ENCODE data around the gene PKP1. TPM values are rescaled to one million over a fixed set of nuclear protein-coding genes. Genes with fewer than 3 reads are reported as not detected.

PKP1 gene
- total and polyA plus RNA-seq, 10 of the 15 experiments (the other 5 are each of a cell fraction or from before 2014, with no cell fraction given): 0.03 TPM; not detected in 9

GRCh38 chr1:201241736-201242135 lies 41.6 kb upstream of the PKP1 start:
- ATAC-seq: no peak
- ChIA-PET SMC1A (ENCODE audit: uncharacterized antibody, unreplicated experiment) (interaction anchor here (0.9 kb wide), 1 partner anchor 10 kb away, joined by 3 read pairs; no protein-coding TSS in a partner anchor), POLR2A (no interaction called here), RAD21 (ENCODE audit: unreplicated experiment) (no interaction called here), CTCF (no interaction called here)
- Histone ChIP-seq H3K9me3 (replicated peaks; ENCODE audit: control insufficient read depth, insufficient read depth, low read length) (no peaks in the 10 kb centered on the region), H3K9ac (ENCODE audit: control insufficient read depth, insufficient read depth, low read length) (no peak overlapping the region), H3K4me2 (ENCODE audit: control insufficient read depth, insufficient read depth) (no peak overlapping the region), H3K27ac (ENCODE audit: control insufficient read depth, insufficient read depth) (no peak overlapping the region), H3K36me3 (ENCODE audit: control insufficient read depth in 2 of 2, insufficient read depth in 2 of 2, low read length in 1 of 2) (no peaks in the 10 kb centered on the region), H4K20me1 (ENCODE audit: control insufficient read depth, insufficient read depth) (no peaks in the 10 kb centered on the region), H2AFZ (ENCODE audit: control insufficient read depth, low read depth, low read length) (no peak overlapping the region), H3K27me3 (replicated peaks in 1 of 2; ENCODE audit: control insufficient read depth in 2 of 2, insufficient read depth in 2 of 2, low read length in 1 of 2) (peaks cover 0 to 5% of the 10 kb centered on the region in 2 experiments; a peak in 1 of 4 replicates), H3K79me2 (ENCODE audit: control insufficient read depth, insufficient read depth, low read length) (no peaks in the 10 kb centered on the region), H3K4me3 (no peak overlapping the region), H3K4me1 (ENCODE audit: control insufficient read depth, insufficient read depth, low read length) (no peaks in the 10 kb centered on the region)
- DNase-seq (ENCODE audit: low read depth, low spot score): no peak
- in situ Hi-C loops (cut with MboI): no loop called here
- no TSS peak for BruUV-seq (replicated peaks)
- no peak for FAIRE-seq
- intact Hi-C loops (cut with micrococcal nuclease; ENCODE audit: unreplicated experiment): no loop called here
- WGBS (ENCODE audit: insufficient coverage, insufficient replicate concordance, low lambda C conversion rate, missing lambda C conversion rate): 53% methylated on average over 2 of the region's 2 CpGs
- TF ChIP-seq SP1 (IDR thresholded peaks at IDR 0.05; ENCODE audit: low read depth, low read length) (no peak), ZNF384 (IDR thresholded peaks at IDR 0.05; ENCODE audit: borderline replicate concordance, low read depth, low read length) (no peak), ESRRA (IDR thresholded peaks at IDR 0.05; ENCODE audit: low read length) (no peak), E2F4 (IDR thresholded peaks at IDR 0.05; ENCODE audit: low read depth, low read length) (no peak), ATF7 (IDR thresholded peaks at IDR 0.05; ENCODE audit: low read depth) (no peak), TCF12 (IDR thresholded peaks at IDR 0.05; ENCODE audit: low read depth, low read length) (no peak), RAD51 (IDR thresholded peaks at IDR 0.05) (no peak), CEBPB (IDR thresholded peaks at IDR 0.05; ENCODE audit: borderline replicate concordance in 1 of 2, low read depth in 2 of 2, low read length in 2 of 2) (no peak), BHLHE40 (IDR thresholded peaks at IDR 0.05; ENCODE audit: borderline replicate concordance in 1 of 2, low read depth in 2 of 2, low read length in 1 of 2) (no peak), SUPT20H (IDR thresholded peaks at IDR 0.05; ENCODE audit: borderline replicate concordance, control insufficient read depth, low read depth, low read length) (no peak), NFYB (IDR thresholded peaks at IDR 0.05; ENCODE audit: insufficient read depth, low read depth, low read length) (no peak), MXI1 (IDR thresholded peaks at IDR 0.05; ENCODE audit: low read depth, low read length) (no peak), SIX5 (IDR thresholded peaks at IDR 0.05; ENCODE audit: low read depth, low read length, severe bottlenecking) (no peak), DPF2 (IDR thresholded peaks at IDR 0.05) (no peak), GABPA (IDR thresholded peaks at IDR 0.05; ENCODE audit: low read depth) (no peak), ZNF207 (IDR thresholded peaks at IDR 0.05; ENCODE audit: borderline replicate concordance) (no peak)
- TF ChIP-seq, protein P1, sequence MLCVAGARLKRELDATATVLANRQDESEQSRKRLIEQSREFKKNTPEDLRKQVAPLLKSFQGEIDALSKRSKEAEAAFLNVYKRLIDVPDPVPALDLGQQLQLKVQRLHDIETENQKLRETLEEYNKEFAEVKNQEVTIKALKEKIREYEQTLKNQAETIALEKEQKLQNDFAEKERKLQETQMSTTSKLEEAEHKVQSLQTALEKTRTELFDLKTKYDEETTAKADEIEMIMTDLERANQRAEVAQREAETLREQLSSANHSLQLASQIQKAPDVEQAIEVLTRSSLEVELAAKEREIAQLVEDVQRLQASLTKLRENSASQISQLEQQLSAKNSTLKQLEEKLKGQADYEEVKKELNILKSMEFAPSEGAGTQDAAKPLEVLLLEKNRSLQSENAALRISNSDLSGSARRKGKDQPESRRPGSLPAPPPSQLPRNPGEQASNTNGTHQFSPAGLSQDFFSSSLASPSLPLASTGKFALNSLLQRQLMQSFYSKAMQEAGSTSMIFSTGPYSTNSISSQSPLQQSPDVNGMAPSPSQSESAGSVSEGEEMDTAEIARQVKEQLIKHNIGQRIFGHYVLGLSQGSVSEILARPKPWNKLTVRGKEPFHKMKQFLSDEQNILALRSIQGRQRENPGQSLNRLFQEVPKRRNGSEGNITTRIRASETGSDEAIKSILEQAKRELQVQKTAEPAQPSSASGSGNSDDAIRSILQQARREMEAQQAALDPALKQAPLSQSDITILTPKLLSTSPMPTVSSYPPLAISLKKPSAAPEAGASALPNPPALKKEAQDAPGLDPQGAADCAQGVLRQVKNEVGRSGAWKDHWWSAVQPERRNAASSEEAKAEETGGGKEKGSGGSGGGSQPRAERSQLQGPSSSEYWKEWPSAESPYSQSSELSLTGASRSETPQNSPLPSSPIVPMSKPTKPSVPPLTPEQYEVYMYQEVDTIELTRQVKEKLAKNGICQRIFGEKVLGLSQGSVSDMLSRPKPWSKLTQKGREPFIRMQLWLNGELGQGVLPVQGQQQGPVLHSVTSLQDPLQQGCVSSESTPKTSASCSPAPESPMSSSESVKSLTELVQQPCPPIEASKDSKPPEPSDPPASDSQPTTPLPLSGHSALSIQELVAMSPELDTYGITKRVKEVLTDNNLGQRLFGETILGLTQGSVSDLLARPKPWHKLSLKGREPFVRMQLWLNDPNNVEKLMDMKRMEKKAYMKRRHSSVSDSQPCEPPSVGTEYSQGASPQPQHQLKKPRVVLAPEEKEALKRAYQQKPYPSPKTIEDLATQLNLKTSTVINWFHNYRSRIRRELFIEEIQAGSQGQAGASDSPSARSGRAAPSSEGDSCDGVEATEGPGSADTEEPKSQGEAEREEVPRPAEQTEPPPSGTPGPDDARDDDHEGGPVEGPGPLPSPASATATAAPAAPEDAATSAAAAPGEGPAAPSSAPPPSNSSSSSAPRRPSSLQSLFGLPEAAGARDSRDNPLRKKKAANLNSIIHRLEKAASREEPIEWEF (IDR thresholded peaks at IDR 0.05; ENCODE audit: insufficient replicate concordance, low read depth, low read length): no peak
- TF ChIP-seq, protein P2, sequence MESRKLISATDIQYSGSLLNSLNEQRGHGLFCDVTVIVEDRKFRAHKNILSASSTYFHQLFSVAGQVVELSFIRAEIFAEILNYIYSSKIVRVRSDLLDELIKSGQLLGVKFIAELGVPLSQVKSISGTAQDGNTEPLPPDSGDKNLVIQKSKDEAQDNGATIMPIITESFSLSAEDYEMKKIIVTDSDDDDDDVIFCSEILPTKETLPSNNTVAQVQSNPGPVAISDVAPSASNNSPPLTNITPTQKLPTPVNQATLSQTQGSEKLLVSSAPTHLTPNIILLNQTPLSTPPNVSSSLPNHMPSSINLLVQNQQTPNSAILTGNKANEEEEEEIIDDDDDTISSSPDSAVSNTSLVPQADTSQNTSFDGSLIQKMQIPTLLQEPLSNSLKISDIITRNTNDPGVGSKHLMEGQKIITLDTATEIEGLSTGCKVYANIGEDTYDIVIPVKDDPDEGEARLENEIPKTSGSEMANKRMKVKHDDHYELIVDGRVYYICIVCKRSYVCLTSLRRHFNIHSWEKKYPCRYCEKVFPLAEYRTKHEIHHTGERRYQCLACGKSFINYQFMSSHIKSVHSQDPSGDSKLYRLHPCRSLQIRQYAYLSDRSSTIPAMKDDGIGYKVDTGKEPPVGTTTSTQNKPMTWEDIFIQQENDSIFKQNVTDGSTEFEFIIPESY (IDR thresholded peaks at IDR 0.05): no peak
